GM19324 (cell line): ENCODE measurements around the gene CNKSR1.
A peak's percentile ranks its signal among the peaks of the same experiment; 100 is the strongest.
"Not testable (repeated sequence)": the region's sequence is repeated elsewhere in the genome, so short reads cannot be mapped to it uniquely, and the experiment has no call there.

ENCODE experiments used
- ATAC-seq: cut with Tn5 transposase; IDR thresholded peaks from one replicate; pipeline ENCODE4 v1.9.1; 2021; ENCODE audit warnings: mild to moderate bottlenecking, moderate library complexity; ENCODE audit not compliant: unreplicated experiment, low FRiP score

Gene CNKSR1

GRCh38 chr1:26220199-26220912 lies 43.1 kb downstream of the CNKSR1 start:
- ATAC-seq = no peak

- ATAC-seq = no peak
Observed at GRCh38 chr1:26221094-26221493, 43.8 kb downstream of the CNKSR1 start.

GRCh38 chr1:26224606-26225005 lies 47.3 kb downstream of the CNKSR1 start:
- no peak for ATAC-seq

GRCh38 chr1:26225033-26225831 lies 47.9 kb downstream of the CNKSR1 start:
- ATAC-seq = no peak

- ATAC-seq = not testable (repeated sequence)
Observed at GRCh38 chr1:26230682-26231081, 53.4 kb downstream of the CNKSR1 start.

GRCh38 chr1:26233903-26234643 lies 56.8 kb downstream of the CNKSR1 start, which contains the start of gene CEP85:
TSS of gene CEP85 (plus strand) at chr1:26234200. CDS start at chr1:26239784, 5,584 bp downstream.
- ATAC-seq = peak; percentile 94

- peak; percentile 15 for ATAC-seq
Observed at GRCh38 chr1:26234644-26235370, 57.5 kb downstream of the CNKSR1 start.

GRCh38 chr1:26237230-26237966 lies 60.1 kb downstream of the CNKSR1 start:
- ATAC-seq = no peak
